HG02884 (cell line): ENCODE data around the gene PACRGL.
"Not testable (repeated sequence)": the region's sequence is repeated elsewhere in the genome, so short reads cannot be mapped to it uniquely, and the experiment has no call there.

ENCODE experiments used
- ATAC-seq: cut with Tn5 transposase; IDR thresholded peaks from one replicate; pipeline ENCODE4 v1.9.1; 2021; ENCODE audit warnings: mild to moderate bottlenecking, moderate library complexity; ENCODE audit not compliant: unreplicated experiment

PACRGL gene

GRCh38 chr4:20723019-20723418, 22.8 kb downstream of the PACRGL start:
- ATAC-seq = no peak

- no peak for ATAC-seq
These were observed 23.2 kb downstream of the PACRGL start for GRCh38 chr4:20723463-20723862.

- no peak for ATAC-seq
These were observed 24.7 kb downstream of the PACRGL start for GRCh38 chr4:20724915-20725314.

- ATAC-seq = no peak
These were observed 35.7 kb downstream of the PACRGL start for GRCh38 chr4:20735931-20736330.

- ATAC-seq = not testable (repeated sequence)
These were observed 45.7 kb downstream of the PACRGL start for GRCh38 chr4:20746000-20746399.

GRCh38 chr4:20752641-20753040, 52.4 kb downstream of the PACRGL start:
- no peak for ATAC-seq

GRCh38 chr4:20754036-20754435, 53.8 kb downstream of the PACRGL start:
- no peak for ATAC-seq

GRCh38 chr4:20760053-20760452, 59.8 kb downstream of the PACRGL start:
- ATAC-seq = no peak

GRCh38 chr4:20761382-20761781, 61.1 kb downstream of the PACRGL start:
- no peak for ATAC-seq

GRCh38 chr4:20761826-20762225, 61.6 kb downstream of the PACRGL start:
- ATAC-seq = no peak

GRCh38 chr4:20764366-20764992, 64.2 kb downstream of the PACRGL start:
- ATAC-seq = no peak

GRCh38 chr4:20773144-20773997, 73.1 kb downstream of the PACRGL start:
- peak; percentile 86 for ATAC-seq

- no peak for ATAC-seq
These were observed 78.6 kb downstream of the PACRGL start for GRCh38 chr4:20778896-20779295.

- ATAC-seq = not testable (repeated sequence)
These were observed 82.9 kb downstream of the PACRGL start for GRCh38 chr4:20783134-20783533.

GRCh38 chr4:20787940-20788665, 87.8 kb downstream of the PACRGL start:
- ATAC-seq = no peak
